GM23338 (cell line): ENCODE measurements around the gene TRAM1L1. TPM values are rescaled to one million over a fixed set of nuclear protein-coding genes. Genes with fewer than 3 reads are reported as not detected.

ENCODE experiments used
- ATAC-seq: fragments of 200-7000 bp; cut with Tn5 transposase; 3 replicates; pipeline ENCODE4 v1.9.1; 2020
- DNase-seq: peaks from one replicate; pipeline ENCODE4 v3.0.0-alpha.2; 2015; ENCODE audit warnings: low spot score
- H2AFZ ChIP-seq: fragments of 200-600 bp; sonication (generic); 2 replicates; pipeline ENCODE4 v1.8.0; 2016; ENCODE audit warnings: antibody characterized with exemption, mild to moderate bottlenecking, moderate library complexity
- H3F3A ChIP-seq: fragments of 200-600 bp; sonication (generic); replicated peaks from 2 replicates; pipeline ENCODE4 v1.8.0; 2017; ENCODE audit warnings: antibody characterized with exemption, mixed run types, low read depth
- H3K27ac ChIP-seq: fragments of 200-600 bp; sonication (generic); 2 replicates; pipeline ENCODE4 v1.6.1; 2016; ENCODE audit warnings: low read depth
- H3K27me3 ChIP-seq: fragments of 200-600 bp; sonication (generic); 2 replicates; pipeline ENCODE4 v1.8.0; 2016; ENCODE audit warnings: mild to moderate bottlenecking, mixed run types, moderate library complexity; ENCODE audit not compliant: insufficient read depth
- H3K36me3 ChIP-seq: fragments of 200-600 bp; sonication (generic); 2 replicates; pipeline ENCODE4 v1.8.0; 2016; ENCODE audit warnings: mild to moderate bottlenecking; ENCODE audit not compliant: insufficient read depth
- H3K4me1 ChIP-seq: fragments of 200-600 bp; sonication (generic); 2 replicates; pipeline ENCODE4 v1.8.0; 2016; ENCODE audit warnings: mild to moderate bottlenecking, moderate library complexity; ENCODE audit not compliant: insufficient read depth
- H3K4me2 ChIP-seq: fragments of 200-600 bp; sonication (generic); 2 replicates; pipeline ENCODE4 v1.7.1; 2017; ENCODE audit warnings: mixed run types
- H3K4me3 ChIP-seq: fragments of 200-600 bp; sonication (generic); 2 replicates; pipeline ENCODE4 v1.6.1; 2016; ENCODE audit warnings: mixed run types
- H3K79me2 ChIP-seq: fragments of 200-600 bp; sonication (generic); replicated peaks from 2 replicates; pipeline ENCODE4 v1.8.0; 2017; ENCODE audit warnings: mild to moderate bottlenecking; ENCODE audit not compliant: insufficient read depth
- H3K9me2 ChIP-seq: fragments of 200-600 bp; sonication (generic); 2 replicates; pipeline ENCODE4 v1.8.0; 2017; ENCODE audit not compliant: insufficient read depth
- H4K20me1 ChIP-seq: fragments of 200-600 bp; sonication (generic); replicated peaks from 2 replicates; pipeline ENCODE4 v1.8.0; 2017; ENCODE audit warnings: mild to moderate bottlenecking; ENCODE audit not compliant: insufficient read depth
- H3K27ac Mint-ChIP-seq: 2 replicates; pipeline ENCODE4 v1.8.0; 2020; ENCODE audit warnings: inconsistent platforms, mild to moderate bottlenecking, moderate library complexity, mixed read lengths
- H3K27me3 Mint-ChIP-seq: 3 replicates; pipeline ENCODE4 v1.8.0; 2022; ENCODE audit warnings: low read depth, mild to moderate bottlenecking, moderate library complexity, mixed read lengths, inconsistent platforms; ENCODE audit not compliant: insufficient read depth, poor library complexity
- H3K36me3 Mint-ChIP-seq: 3 replicates; pipeline ENCODE4 v1.8.0; 2021; ENCODE audit warnings: low read depth, mild to moderate bottlenecking, inconsistent platforms, moderate library complexity, mixed read lengths
- H3K4me1 Mint-ChIP-seq: 3 replicates; pipeline ENCODE4 v1.8.0; 2020; ENCODE audit warnings: mild to moderate bottlenecking, inconsistent platforms, mixed read lengths
- H3K4me3 Mint-ChIP-seq: 3 replicates; pipeline ENCODE4 v1.8.0; 2021; ENCODE audit warnings: moderate library complexity, mild to moderate bottlenecking, inconsistent platforms, mixed read lengths
- H3K9me3 Mint-ChIP-seq: 3 replicates; pipeline ENCODE4 v1.8.0; 2020; ENCODE audit warnings: moderate library complexity, mild to moderate bottlenecking, inconsistent platforms, mixed read lengths
- JUNB ChIP-seq: IDR thresholded peaks from one replicate; pipeline ENCODE4 v1.6.1; 2016; ENCODE audit warnings: antibody characterized with exemption; ENCODE audit not compliant: unreplicated experiment
- ZNF114 ChIP-seq: fragments of 250-450 bp; sonication (Bioruptor Pico); IDR thresholded peaks from 2 replicates; pipeline ENCODE4 v1.5.0; 2020; ENCODE audit warnings: mild to moderate bottlenecking, moderate library complexity
- ZNF331 ChIP-seq: fragments of 250-450 bp; sonication (Bioruptor Pico); IDR thresholded peaks from 2 replicates; pipeline ENCODE4 v1.5.0; 2020; ENCODE audit warnings: low read depth, mild to moderate bottlenecking, moderate library complexity
- polyA plus RNA-seq: library from polyadenylated mRNA; unstranded; fragments of >200 nt; fragmentation: Nextera tagmentation; extraction: Ambion mirVana; gene quantifications from 2 replicates; pipeline ENCODE4 v1.2.1, GENCODE V29; 2016
- total RNA-seq: library from RNA; depleted of rRNA; stranded (reverse); fragments of >200 nt; shearing (Covaris generic); gene quantifications from 2 replicates; pipeline ENCODE4 v1.2.3, GENCODE V29; 2014
- TF ChIP-seq, protein P1 (sequence below): fragments of 250-450 bp; sonication (Bioruptor Pico); IDR thresholded peaks from 2 replicates; pipeline ENCODE4 v1.5.0; 2020; ENCODE audit warnings: mild to moderate bottlenecking, moderate library complexity

The TRAM1L1 gene
- total and polyA plus RNA-seq, 2 experiments from 2014 or later = 1.9 to 2.6 TPM

DNA sequence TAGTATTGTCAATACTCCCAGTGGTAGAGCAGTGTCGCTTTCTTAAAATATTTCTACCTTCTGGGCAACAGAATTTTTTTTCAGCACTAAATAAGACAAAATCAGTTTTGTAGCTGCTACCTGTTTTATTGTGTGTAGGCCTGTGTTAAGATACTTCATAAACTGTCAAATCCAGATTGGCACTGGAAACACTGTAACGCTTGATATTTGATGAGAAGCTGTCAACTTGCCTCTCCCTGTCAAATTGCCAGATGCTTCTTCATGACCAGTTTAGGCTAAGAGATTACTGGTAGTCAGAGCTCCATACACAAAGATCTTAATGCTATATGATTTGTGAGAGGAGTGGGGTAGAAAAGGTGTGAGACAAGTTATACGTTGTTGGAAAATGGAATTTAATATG lies 17.3 kb downstream of the TRAM1L1 start (continued):
- TF ChIP-seq, protein P1, sequence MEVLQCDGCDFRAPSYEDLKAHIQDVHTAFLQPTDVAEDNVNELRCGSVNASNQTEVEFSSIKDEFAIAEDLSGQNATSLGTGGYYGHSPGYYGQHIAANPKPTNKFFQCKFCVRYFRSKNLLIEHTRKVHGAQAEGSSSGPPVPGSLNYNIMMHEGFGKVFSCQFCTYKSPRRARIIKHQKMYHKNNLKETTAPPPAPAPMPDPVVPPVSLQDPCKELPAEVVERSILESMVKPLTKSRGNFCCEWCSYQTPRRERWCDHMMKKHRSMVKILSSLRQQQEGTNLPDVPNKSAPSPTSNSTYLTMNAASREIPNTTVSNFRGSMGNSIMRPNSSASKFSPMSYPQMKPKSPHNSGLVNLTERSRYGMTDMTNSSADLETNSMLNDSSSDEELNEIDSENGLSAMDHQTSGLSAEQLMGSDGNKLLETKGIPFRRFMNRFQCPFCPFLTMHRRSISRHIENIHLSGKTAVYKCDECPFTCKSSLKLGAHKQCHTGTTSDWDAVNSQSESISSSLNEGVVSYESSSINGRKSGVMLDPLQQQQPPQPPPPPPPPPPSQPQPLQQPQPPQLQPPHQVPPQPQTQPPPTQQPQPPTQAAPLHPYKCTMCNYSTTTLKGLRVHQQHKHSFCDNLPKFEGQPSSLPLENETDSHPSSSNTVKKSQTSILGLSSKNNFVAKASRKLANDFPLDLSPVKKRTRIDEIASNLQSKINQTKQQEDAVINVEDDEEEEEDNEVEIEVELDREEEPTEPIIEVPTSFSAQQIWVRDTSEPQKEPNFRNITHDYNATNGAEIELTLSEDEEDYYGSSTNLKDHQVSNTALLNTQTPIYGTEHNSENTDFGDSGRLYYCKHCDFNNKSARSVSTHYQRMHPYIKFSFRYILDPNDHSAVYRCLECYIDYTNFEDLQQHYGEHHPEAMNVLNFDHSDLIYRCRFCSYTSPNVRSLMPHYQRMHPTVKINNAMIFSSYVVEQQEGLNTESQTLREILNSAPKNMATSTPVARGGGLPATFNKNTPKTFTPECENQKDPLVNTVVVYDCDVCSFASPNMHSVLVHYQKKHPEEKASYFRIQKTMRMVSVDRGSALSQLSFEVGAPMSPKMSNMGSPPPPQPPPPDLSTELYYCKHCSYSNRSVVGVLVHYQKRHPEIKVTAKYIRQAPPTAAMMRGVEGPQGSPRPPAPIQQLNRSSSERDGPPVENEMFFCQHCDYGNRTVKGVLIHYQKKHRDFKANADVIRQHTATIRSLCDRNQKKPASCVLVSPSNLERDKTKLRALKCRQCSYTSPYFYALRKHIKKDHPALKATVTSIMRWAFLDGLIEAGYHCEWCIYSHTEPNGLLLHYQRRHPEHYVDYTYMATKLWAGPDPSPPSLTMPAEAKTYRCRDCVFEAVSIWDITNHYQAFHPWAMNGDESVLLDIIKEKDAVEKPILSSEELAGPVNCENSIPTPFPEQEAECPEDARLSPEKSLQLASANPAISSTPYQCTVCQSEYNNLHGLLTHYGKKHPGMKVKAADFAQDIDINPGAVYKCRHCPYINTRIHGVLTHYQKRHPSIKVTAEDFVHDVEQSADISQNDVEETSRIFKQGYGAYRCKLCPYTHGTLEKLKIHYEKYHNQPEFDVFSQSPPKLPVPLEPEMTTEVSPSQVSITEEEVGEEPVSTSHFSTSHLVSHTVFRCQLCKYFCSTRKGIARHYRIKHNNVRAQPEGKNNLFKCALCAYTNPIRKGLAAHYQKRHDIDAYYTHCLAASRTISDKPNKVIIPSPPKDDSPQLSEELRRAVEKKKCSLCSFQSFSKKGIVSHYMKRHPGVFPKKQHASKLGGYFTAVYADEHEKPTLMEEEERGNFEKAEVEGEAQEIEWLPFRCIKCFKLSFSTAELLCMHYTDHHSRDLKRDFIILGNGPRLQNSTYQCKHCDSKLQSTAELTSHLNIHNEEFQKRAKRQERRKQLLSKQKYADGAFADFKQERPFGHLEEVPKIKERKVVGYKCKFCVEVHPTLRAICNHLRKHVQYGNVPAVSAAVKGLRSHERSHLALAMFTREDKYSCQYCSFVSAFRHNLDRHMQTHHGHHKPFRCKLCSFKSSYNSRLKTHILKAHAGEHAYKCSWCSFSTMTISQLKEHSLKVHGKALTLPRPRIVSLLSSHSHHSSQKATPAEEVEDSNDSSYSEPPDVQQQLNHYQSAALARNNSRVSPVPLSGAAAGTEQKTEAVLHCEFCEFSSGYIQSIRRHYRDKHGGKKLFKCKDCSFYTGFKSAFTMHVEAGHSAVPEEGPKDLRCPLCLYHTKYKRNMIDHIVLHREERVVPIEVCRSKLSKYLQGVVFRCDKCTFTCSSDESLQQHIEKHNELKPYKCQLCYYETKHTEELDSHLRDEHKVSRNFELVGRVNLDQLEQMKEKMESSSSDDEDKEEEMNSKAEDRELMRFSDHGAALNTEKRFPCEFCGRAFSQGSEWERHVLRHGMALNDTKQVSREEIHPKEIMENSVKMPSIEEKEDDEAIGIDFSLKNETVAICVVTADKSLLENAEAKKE (CRISPR knock-in tag) = no peak
- TF ChIP-seq JUNB = no peak

DNA sequence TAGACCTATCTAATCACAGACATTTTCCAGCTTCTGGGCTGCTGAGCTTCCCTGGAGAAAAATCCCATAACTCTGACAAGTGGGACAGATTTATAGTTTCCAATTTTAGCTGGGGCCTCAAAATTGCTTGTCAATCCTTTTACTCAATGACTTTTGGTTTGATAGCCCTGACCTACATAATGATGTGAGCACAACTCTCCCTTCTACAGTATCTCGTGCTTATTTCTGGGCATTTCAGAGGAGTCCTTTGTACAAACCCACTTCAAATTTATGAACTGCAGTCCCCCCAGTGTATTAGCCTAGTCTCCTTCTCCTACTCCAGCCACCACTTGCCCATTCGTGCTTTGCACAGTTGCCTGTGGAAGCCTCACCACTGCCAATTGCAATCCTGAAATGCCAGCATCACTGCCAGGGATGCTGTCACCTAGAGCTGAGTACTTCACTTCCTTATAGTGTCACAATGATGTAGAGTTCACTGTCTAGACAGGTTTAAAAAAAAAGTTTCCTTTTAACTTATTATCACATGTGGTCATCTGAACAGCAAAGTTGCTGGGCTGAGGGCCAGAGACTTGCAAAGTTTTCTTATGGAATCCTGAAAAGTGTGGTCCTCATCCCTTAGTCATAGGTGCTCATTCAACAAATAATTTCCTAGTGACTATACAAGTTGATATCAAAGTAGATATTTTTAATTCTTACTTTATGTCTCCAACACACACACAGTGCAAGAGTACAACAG lies 21.2 kb downstream of the TRAM1L1 start:
- no peak overlapping the region for H3K27ac Mint-ChIP-seq
- H3K9me2 ChIP-seq = no peaks in the 10 kb centered on the region
- no peaks in the 10 kb centered on the region for H4K20me1 ChIP-seq
- no peaks in the 10 kb centered on the region for H3K27me3 ChIP-seq
- no peaks in the 10 kb centered on the region for H3K4me1 ChIP-seq
- ATAC-seq (no peak), DNase-seq (no peak)
- H3K9me3 Mint-ChIP-seq = peaks cover 17% of the 10 kb centered on the region
- no peak overlapping the region for H3K4me3 ChIP-seq
- H3K4me2 ChIP-seq = no peak overlapping the region
- TF ChIP-seq ZNF114 (CRISPR knock-in tag) = no peak
- no peak overlapping the region for H3K4me3 Mint-ChIP-seq
- H3K4me1 Mint-ChIP-seq = no peaks in the 10 kb centered on the region
- no peak overlapping the region for H3K27ac ChIP-seq
- H3F3A ChIP-seq = no peaks in the 10 kb centered on the region
- H2AFZ ChIP-seq = no peak overlapping the region
- H3K27me3 Mint-ChIP-seq = no peaks in the 10 kb centered on the region
- H3K36me3 Mint-ChIP-seq = peaks cover 9% of the 10 kb centered on the region; the same call in 1 of the 3 replicates
- no peaks in the 10 kb centered on the region for H3K36me3 ChIP-seq
- H3K79me2 ChIP-seq = no peaks in the 10 kb centered on the region

DNA sequence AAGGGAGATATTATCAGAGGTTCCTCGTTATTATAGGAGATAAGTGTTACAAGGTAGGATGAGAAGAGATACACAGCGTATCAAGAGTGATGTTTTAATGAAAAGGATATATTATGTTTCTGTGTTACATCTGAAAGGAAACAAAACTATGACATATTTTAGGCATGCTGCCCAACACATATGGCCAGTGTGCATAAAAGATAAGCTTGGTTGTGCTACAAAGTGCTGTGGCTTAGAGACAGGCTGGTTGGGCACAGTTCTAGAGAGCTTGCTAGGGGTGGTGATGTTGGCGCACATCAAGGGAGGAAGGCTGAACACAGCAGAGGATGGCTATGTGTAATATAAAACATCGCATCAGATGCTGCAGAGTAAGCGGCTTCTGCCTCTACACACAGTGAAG lies 42.4 kb downstream of the TRAM1L1 start:
- H3K27ac Mint-ChIP-seq = no peak overlapping the region
- Histone ChIP-seq H3F3A (no peaks in the 10 kb centered on the region), H3K27me3 (no peaks in the 10 kb centered on the region), H3K4me2 (no peak overlapping the region), H3K79me2 (no peaks in the 10 kb centered on the region), H3K9me2 (no peaks in the 10 kb centered on the region), H2AFZ (no peak overlapping the region), H3K4me3 (no peak overlapping the region), H3K4me1 (no peaks in the 10 kb centered on the region), H3K27ac (no peak overlapping the region), H4K20me1 (no peaks in the 10 kb centered on the region), H3K36me3 (no peaks in the 10 kb centered on the region; the same call in 1 of the 2 replicates)
- DNase-seq (no peak), ATAC-seq (no peak)
- H3K9me3 Mint-ChIP-seq = no peaks in the 10 kb centered on the region
- no peaks in the 10 kb centered on the region for H3K27me3 Mint-ChIP-seq
- no peaks in the 10 kb centered on the region for H3K4me1 Mint-ChIP-seq
- H3K36me3 Mint-ChIP-seq = no peaks in the 10 kb centered on the region
- H3K4me3 Mint-ChIP-seq = no peak overlapping the region
- TF ChIP-seq, protein P1 (CRISPR knock-in tag) = no peak
- no peak for TF ChIP-seq ZNF331 (CRISPR knock-in tag)
